Right lobe of liver (tissue), 6 donors: Measurements from ENCODE around the gene EML6. TPM values are rescaled to one million over a fixed set of nuclear protein-coding genes. Genes with fewer than 3 reads are reported as not detected.
A peak's percentile ranks its signal among the peaks of the same experiment; 100 is the strongest.

Experiments used
- ATAC-seq, 4 donors: fragments of 200-7000 bp; cut with Tn5 transposase; one replicate each; pipeline ENCODE4 v1.9.1; 2020; ENCODE audit warnings: mild to moderate bottlenecking in 4 of 4, moderate library complexity in 4 of 4
- DNase-seq, 3 donors: peaks; one replicate each; pipeline ENCODE4 v3.0.0-alpha.2; 2020
- H3K27ac ChIP-seq, 3 donors: fragments of 200-600 bp; one replicate each; pipeline ENCODE4 v1.8.0; 2022
- H3K27me3 ChIP-seq, 2 donors: fragments of 200-600 bp; one replicate each; pipeline ENCODE4 v1.8.0; 2022
- H3K36me3 ChIP-seq, 4 donors: fragments of 200-600 bp; sonication (generic) in 1 of 4; one replicate each; pipeline versions ENCODE4 v1.5.1 to v1.8.0; 2017 to 2022; ENCODE audit warnings: control low read depth in 1 of 4
- H3K4me1 ChIP-seq, 4 donors: fragments of 200-600 bp; sonication (generic) in 1 of 4; one replicate each; pipeline versions ENCODE4 v1.5.1 to v1.8.0; 2017 to 2022; ENCODE audit warnings: control low read depth in 1 of 4
- H3K4me3 ChIP-seq, 3 donors: fragments of 200-600 bp; one replicate each; pipeline ENCODE4 v1.8.0; 2022
- H3K9me3 ChIP-seq, 4 donors: fragments of 200-600 bp; sonication (generic) in 1 of 4; one replicate each; pipeline versions ENCODE4 v1.5.1 to v1.8.0; 2017 to 2022; ENCODE audit warnings: control low read depth in 1 of 4
- POLR2A ChIP-seq: fragments of 450-650 bp; IDR thresholded peaks from one replicate; pipeline ENCODE4 v1.6.1; 2017; ENCODE audit warnings: antibody characterized with exemption, mild to moderate bottlenecking
- WGBS: methylation state at CpG from one replicate; pipeline ENCODE4 v1.1.6; 2018; ENCODE audit warnings: low coverage, low lambda C conversion rate; ENCODE audit not compliant: insufficient coverage; ENCODE audit errors: missing lambda C conversion rate; 5-methylcytosine and 5-hydroxymethylcytosine counted together
- intact Hi-C, 2 donors: fragments of 100-400 bp; cut with DNase I; formaldehyde crosslinking; loops; one replicate each; pipeline versions ENCODE4 v1.11.2 to v1.14.1; 2022
- total RNA-seq, 6 experiments: library from RNA; depleted of rRNA in 2 of 6; stranded (reverse); fragments of >200 nt in 2 of 6; fragmentation: NEBNext Ultra II Directional in 3 of 6; extraction: Animal tissue kit (Norgen Biotek cat#: 25700) in 3 of 6; gene quantifications; one replicate each; pipeline versions ENCODE4 v1.1.0 to v1.2.4, GENCODE V29; 2016 to 2023
- TF ChIP-seq, protein P1 (sequence below), 4 donors: fragments of 200-600 bp in 3 of 4; fragments of 450-650 bp in 1 of 4; IDR thresholded peaks; one replicate each; pipeline versions ENCODE4 v1.5.1 to v1.8.0; 2016 to 2022; ENCODE audit warnings: antibody characterized with exemption in 4 of 4, mild to moderate bottlenecking in 2 of 4
- donor health status: DM: no; HTN: yes; CAD: no.
- donor health status: DM: no; HTN: no; CAD: no.
- donor health status: DM: no; HTN: no; CAD: no.
- donor health status: DM: no; HTN: yes; CAD: no.
- donor health status: DM: no; HTN: yes; CAD: no.

The EML6 gene
- total RNA-seq, 6 experiments from 2014 or later = 0.82 to 2.5 (median 1.5) TPM

DNA sequence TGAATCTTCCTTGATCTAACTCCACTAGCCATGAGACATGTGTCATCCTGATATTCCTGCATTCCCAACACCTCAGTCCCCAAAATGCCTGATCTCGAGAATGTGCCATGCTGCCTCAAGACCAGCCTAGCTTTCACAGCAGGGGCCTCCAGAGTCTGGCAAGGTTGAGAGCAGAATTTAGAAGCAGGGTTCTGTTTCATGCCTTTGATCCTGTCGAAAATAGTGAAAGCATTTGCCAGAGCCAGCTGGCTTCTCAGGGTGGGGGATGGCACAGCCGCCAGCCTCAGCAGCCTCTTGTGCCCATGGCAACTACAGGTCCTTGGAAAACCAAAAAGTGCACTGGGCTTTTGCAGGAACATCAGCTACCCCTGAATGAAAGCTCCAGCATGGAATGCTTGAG lies 183.3 kb downstream of the EML6 start:
- 38% methylated on average over 2 of the region's 3 CpGs for WGBS
- ATAC-seq = no peak
- no peak overlapping the region for H3K27ac ChIP-seq

DNA sequence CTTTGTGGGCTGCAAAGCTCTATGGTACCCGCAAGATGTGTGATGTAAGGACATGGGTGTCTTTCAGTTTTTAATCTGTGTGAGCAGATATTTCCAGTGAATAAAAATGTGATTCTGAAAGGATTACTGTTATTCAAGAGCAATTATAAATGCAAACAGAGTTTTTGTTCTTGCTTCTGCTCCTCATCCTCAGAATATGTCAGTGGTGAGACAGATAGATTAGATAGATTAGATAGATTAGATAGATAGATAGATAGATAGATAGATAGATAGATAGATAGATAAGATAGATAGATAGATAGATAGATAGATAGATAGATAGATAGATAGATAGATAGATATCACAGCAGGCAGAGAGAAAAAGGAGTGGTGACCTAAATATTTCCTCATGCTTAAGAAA lies 184.2 kb downstream of the EML6 start:
- H3K9me3 ChIP-seq = no peaks in the 10 kb centered on the region
- no peak overlapping the region for H3K27ac ChIP-seq
- intact Hi-C loops = loop anchor here in 1 of 2 donors (10.0 kb wide), 1 partner anchor 107 kb away; no protein-coding TSS in a partner anchor
- H3K4me1 ChIP-seq = peaks cover 0 to 26% (median 6%) of the 10 kb centered on the region in 4 donors
- ATAC-seq = no peak
- no peaks in the 10 kb centered on the region for H3K36me3 ChIP-seq
- H3K4me3 ChIP-seq = no peak overlapping the region
- 92% methylated on average over 1 of the region's 1 CpG for WGBS
- H3K27me3 ChIP-seq = no peaks in the 10 kb centered on the region
- TF ChIP-seq, protein P1, sequence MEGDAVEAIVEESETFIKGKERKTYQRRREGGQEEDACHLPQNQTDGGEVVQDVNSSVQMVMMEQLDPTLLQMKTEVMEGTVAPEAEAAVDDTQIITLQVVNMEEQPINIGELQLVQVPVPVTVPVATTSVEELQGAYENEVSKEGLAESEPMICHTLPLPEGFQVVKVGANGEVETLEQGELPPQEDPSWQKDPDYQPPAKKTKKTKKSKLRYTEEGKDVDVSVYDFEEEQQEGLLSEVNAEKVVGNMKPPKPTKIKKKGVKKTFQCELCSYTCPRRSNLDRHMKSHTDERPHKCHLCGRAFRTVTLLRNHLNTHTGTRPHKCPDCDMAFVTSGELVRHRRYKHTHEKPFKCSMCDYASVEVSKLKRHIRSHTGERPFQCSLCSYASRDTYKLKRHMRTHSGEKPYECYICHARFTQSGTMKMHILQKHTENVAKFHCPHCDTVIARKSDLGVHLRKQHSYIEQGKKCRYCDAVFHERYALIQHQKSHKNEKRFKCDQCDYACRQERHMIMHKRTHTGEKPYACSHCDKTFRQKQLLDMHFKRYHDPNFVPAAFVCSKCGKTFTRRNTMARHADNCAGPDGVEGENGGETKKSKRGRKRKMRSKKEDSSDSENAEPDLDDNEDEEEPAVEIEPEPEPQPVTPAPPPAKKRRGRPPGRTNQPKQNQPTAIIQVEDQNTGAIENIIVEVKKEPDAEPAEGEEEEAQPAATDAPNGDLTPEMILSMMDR (IDR thresholded peaks at IDR 0.05) = no peak
- no peak for TF ChIP-seq POLR2A
- no peak for DNase-seq

More for the DNA sequence above, 183.3 kb downstream of the EML6 start:
- H3K36me3 ChIP-seq = no peaks in the 10 kb centered on the region
- no peak for DNase-seq
- TF ChIP-seq POLR2A = no peak
- TF ChIP-seq, protein P1 (IDR thresholded peaks at IDR 0.05) = no peak
- no peak overlapping the region for H3K4me3 ChIP-seq
- H3K9me3 ChIP-seq = no peaks in the 10 kb centered on the region
- peaks cover 0 to 28% (median 6%) of the 10 kb centered on the region in 4 donors for H3K4me1 ChIP-seq
- no peaks in the 10 kb centered on the region for H3K27me3 ChIP-seq
- intact Hi-C loops = loop anchor here in 1 of 2 donors (10.0 kb wide), 1 partner anchor 108 kb away; no protein-coding TSS in a partner anchor

DNA sequence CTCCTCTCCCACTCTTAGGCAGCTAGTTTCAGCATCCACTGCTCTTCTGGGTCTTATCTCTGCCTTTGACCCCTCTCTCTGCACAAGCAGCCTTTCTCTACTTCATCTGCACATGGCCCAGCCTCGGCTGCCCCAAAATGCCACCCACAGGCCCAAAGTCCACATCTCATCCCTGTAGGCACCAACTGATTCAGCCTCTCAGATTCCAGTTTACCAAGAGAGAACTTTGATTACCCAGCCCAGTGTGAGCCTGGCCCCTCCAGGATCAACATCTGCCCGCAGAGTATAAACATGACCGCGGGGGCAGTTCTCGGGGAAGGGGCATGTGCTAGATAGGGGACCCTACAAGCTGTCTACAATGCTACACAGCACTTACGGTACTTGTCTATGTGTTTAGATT lies 185.1 kb downstream of the EML6 start:
- H3K27ac ChIP-seq = peak overlapping the region in 2 of 3 donors; percentile 2 to 30
- H3K9me3 ChIP-seq = no peaks in the 10 kb centered on the region
- intact Hi-C loops = loop anchor here in 1 of 2 donors (10.0 kb wide), 1 partner anchor 106 kb away; no protein-coding TSS in a partner anchor
- no peak for TF ChIP-seq POLR2A
- WGBS = 29% methylated on average over 6 of the region's 6 CpGs
- DNase-seq = peak; percentile 49 to 84 (median 77)
- H3K4me3 ChIP-seq = no peak overlapping the region
- no peaks in the 10 kb centered on the region for H3K27me3 ChIP-seq
- no peaks in the 10 kb centered on the region for H3K36me3 ChIP-seq
- peaks cover 0 to 26% (median 6%) of the 10 kb centered on the region in 4 donors for H3K4me1 ChIP-seq
- peak; percentile 70 to 84 (median 74) for ATAC-seq

DNA sequence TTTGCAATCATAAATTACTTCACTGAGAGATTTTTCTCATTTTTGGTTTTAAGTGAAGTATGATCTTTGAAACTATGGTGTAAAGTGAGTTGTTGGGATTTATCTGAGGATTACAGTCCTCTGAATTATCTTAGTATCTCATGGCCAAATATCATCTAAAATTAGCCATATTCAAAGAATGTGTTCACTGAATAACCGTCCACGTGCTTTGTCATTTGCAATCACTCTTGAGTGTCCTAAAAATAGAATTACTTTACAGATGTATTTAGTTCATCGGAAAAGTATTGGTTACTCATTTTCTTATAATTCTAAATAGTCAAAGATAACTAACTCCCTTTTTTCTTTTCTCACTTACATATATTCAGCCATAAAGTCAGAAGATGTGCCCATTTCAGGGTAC lies 185.5 kb downstream of the EML6 start:
- 19% methylated on average over 3 of the region's 3 CpGs for WGBS
- intact Hi-C loops = loop anchor here in 1 of 2 donors (10.0 kb wide), 1 partner anchor 106 kb away; no protein-coding TSS in a partner anchor
- H3K4me1 ChIP-seq = peaks cover 0 to 22% (median 3%) of the 10 kb centered on the region in 4 donors
- ATAC-seq (no peak), DNase-seq (no peak)
- no peak overlapping the region for H3K4me3 ChIP-seq
- H3K36me3 ChIP-seq = no peaks in the 10 kb centered on the region
- TF ChIP-seq POLR2A = no peak
- TF ChIP-seq, protein P1 (IDR thresholded peaks at IDR 0.05) = no peak
- peak overlapping the region in 1 of 3 donors; percentile 30 for H3K27ac ChIP-seq
- no peaks in the 10 kb centered on the region for H3K9me3 ChIP-seq
- H3K27me3 ChIP-seq = no peaks in the 10 kb centered on the region

DNA sequence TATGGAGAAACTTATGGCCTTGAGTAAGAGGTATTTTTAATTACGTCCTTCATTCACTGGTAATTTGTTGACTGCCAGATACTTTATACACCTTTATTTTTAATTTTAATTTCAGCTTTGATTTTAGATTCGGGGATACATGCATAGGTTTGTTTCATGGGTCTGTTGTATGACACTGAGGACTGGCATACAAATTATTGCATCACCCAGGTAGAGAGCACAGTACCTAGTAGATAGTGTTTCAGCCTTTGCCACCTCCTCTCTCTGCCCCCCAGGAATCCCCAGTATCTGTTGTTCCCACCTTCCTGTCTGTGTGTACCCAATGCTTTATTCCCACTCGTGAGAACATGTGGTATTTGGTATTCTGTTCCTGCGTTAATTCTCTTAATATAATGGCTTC lies 188.8 kb downstream of the EML6 start:
- TF ChIP-seq, protein P1 (IDR thresholded peaks at IDR 0.05) = no peak
- no peak for TF ChIP-seq POLR2A

More for the DNA sequence above, 188.8 kb downstream of the EML6 start:
- no peaks in the 10 kb centered on the region for H3K36me3 ChIP-seq
- no peak overlapping the region for H3K4me3 ChIP-seq
- H3K27me3 ChIP-seq = no peaks in the 10 kb centered on the region
- DNase-seq = no peak
- peaks cover 0 to 11% (median 0%) of the 10 kb centered on the region in 4 donors for H3K4me1 ChIP-seq
- H3K27ac ChIP-seq = no peak overlapping the region
- ATAC-seq = no peak
- WGBS = 85% methylated on average over 4 of the region's 4 CpGs
- intact Hi-C loops = no loop called here
- H3K9me3 ChIP-seq = no peaks in the 10 kb centered on the region
